ENCODE results near the gene NEK3. TPM values are rescaled to one million over a fixed set of nuclear protein-coding genes. Genes with fewer than 3 reads are reported as not detected.
"Not testable (repeated sequence)": the region's sequence is repeated elsewhere in the genome, so short reads cannot be mapped to it uniquely, and the experiment has no call there.

The NEK3 gene
- total RNA-seq, 6 experiments from 2014 or later, result 4.5 to 7.1 (median 6.2) TPM

- H3K9me3 ChIP-seq, result no peaks in the 10 kb centered on the region
- no peak for TF ChIP-seq CTCF (IDR thresholded peaks at IDR 0.05)
- TF ChIP-seq POLR2A (IDR thresholded peaks at IDR 0.05), result no peak
- intact Hi-C loops (cut with DNase I), result no loop called here
- DNase-seq, result no peak
- WGBS (ENCODE audit: insufficient coverage, low coverage, low lambda C conversion rate, missing lambda C conversion rate), result 34% methylated on average over 3 of the region's 3 CpGs
- peak; percentile 87 to 92 (median 89) for ATAC-seq
- H3K27ac ChIP-seq, result peak overlapping the region in 2 of 3 donors; percentile 28 to 42
- H3K4me1 ChIP-seq, result peaks cover 0 to 34% (median 6%) of the 10 kb centered on the region in 4 donors
- H3K36me3 ChIP-seq, result peaks cover 0 to 27% (median 0%) of the 10 kb centered on the region in 4 donors
- no peaks in the 10 kb centered on the region for H3K27me3 ChIP-seq
- H3K4me3 ChIP-seq, result no peak overlapping the region
Observed at GRCh38 chr13:52173373-52173772, 14.0 kb upstream of the NEK3 start.

- H3K27me3 ChIP-seq; intact Hi-C loops (cut with DNase I); H3K4me3 ChIP-seq; H3K9me3 ChIP-seq; DNase-seq: not testable (repeated sequence)
- peaks cover 0 to 34% (median 6%) of the 10 kb centered on the region in 4 donors for H3K4me1 ChIP-seq
- peak overlapping the region in 1 of 3 donors; percentile 42 for H3K27ac ChIP-seq
- H3K36me3 ChIP-seq, result peaks cover 0 to 27% (median 0%) of the 10 kb centered on the region in 4 donors
- 24% methylated on average over 1 of the region's 1 CpG for WGBS (ENCODE audit: insufficient coverage, low coverage, low lambda C conversion rate, missing lambda C conversion rate)
- peak; percentile 56 to 76 (median 73) for ATAC-seq
Observed at GRCh38 chr13:52171686-52172085, 12.3 kb upstream of the NEK3 start.

- Histone ChIP-seq H3K27ac (peak overlapping the region in 1 of 3 donors; percentile 42), H3K4me1 (peaks cover 0 to 34% (median 6%) of the 10 kb centered on the region in 4 donors), H3K36me3 (peaks cover 0 to 26% (median 0%) of the 10 kb centered on the region in 4 donors)
- ATAC-seq; H3K27me3 ChIP-seq; H3K9me3 ChIP-seq; intact Hi-C loops (cut with DNase I); H3K4me3 ChIP-seq; DNase-seq: not testable (repeated sequence)
- WGBS (ENCODE audit: insufficient coverage, low coverage, low lambda C conversion rate, missing lambda C conversion rate), result 82% methylated on average over 1 of the region's 1 CpG
Observed at GRCh38 chr13:52170828-52171391, 11.5 kb upstream of the NEK3 start.

GRCh38 chr13:52169839-52170238 is 10.4 kb upstream of the NEK3 start:
- no peaks in the 10 kb centered on the region for H3K9me3 ChIP-seq
- TF ChIP-seq CTCF (IDR thresholded peaks at IDR 0.05) (no peak), POLR2A (IDR thresholded peaks at IDR 0.05) (no peak)
- no peak overlapping the region for H3K27ac ChIP-seq
- no peak overlapping the region for H3K4me3 ChIP-seq
- no peak for DNase-seq
- H3K27me3 ChIP-seq, result no peaks in the 10 kb centered on the region
- intact Hi-C loops (cut with DNase I), result no loop called here
- H3K36me3 ChIP-seq, result peaks cover 0 to 26% (median 0%) of the 10 kb centered on the region in 4 donors
- peaks cover 0 to 41% (median 7%) of the 10 kb centered on the region in 4 donors for H3K4me1 ChIP-seq
- no peak for ATAC-seq
- 94% methylated on average over 5 of the region's 5 CpGs for WGBS (ENCODE audit: insufficient coverage, low coverage, low lambda C conversion rate, missing lambda C conversion rate)

GRCh38 chr13:52165411-52165810 is 6.0 kb upstream of the NEK3 start:
- Histone ChIP-seq H3K36me3 (peaks cover 0 to 15% (median 0%) of the 10 kb centered on the region in 4 donors), H3K9me3 (no peaks in the 10 kb centered on the region), H3K4me1 (peaks cover 0 to 23% (median 5%) of the 10 kb centered on the region in 4 donors), H3K4me3 (no peak overlapping the region), H3K27ac (peak overlapping the region in 2 of 3 donors; percentile 29 to 70), H3K27me3 (no peaks in the 10 kb centered on the region)
- DNase-seq, result no peak
- TF ChIP-seq POLR2A (IDR thresholded peaks at IDR 0.05) (no peak), CTCF (IDR thresholded peaks at IDR 0.05) (no peak)
- 25% methylated on average over 2 of the region's 2 CpGs for WGBS (ENCODE audit: insufficient coverage, low coverage, low lambda C conversion rate, missing lambda C conversion rate)
- peak in 2 of 4 donors; percentile 25 to 35 for ATAC-seq
- intact Hi-C loops (cut with DNase I), result no loop called here
